ENCODE measurements around the gene LAPTM5.

Gene LAPTM5

DNA sequence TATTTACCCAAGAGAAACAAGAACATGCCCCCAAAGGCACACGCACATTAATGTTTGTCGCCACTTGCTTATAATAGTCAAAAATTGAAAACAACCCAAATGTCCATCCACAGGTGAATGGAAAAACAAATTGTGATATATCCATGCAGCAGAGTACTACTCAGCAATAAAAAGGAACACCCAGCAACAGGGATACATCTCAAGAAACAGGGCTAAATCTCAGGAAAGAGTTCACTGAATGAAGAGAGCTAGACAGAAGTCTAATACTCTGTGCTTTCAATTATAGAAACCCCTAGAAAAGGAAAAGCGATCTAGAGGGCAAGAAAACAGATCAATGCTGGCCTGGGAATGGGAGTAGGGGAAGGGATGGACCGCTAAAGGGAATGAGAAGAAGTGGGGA lies 36.7 kb upstream of the LAPTM5 start:
- Histone ChIP-seq H4K20me1 (ENCODE audit: insufficient read depth, low read length) (no peaks in the 10 kb centered on the region), H3K79me2 (ENCODE audit: low read length) (no peaks in the 10 kb centered on the region), H3K36me3 (replicated peaks; ENCODE audit: insufficient read depth, low read length) (no peaks in the 10 kb centered on the region), H3K4me2 (ENCODE audit: low read depth, low read length) (no peak overlapping the region), H3K9me2 (replicated peaks; ENCODE audit: insufficient read depth, low read length) (no peaks in the 10 kb centered on the region), H3K4me1 (ENCODE audit: low read length) (peaks cover 9% of the 10 kb centered on the region), H3K9ac (ENCODE audit: low read length) (no peak overlapping the region), H3F3A (ENCODE audit: insufficient read depth, low read length) (0 out of 2 replicates have a peak, but pooled peaks cover 4% of the 10 kb centered on the region), H3K27ac (ENCODE audit: low read length) (no peak overlapping the region), H2AFZ (ENCODE audit: low read length) (no peak overlapping the region), H3K27me3 (replicated peaks; ENCODE audit: insufficient read depth, low read length) (peaks cover 13% of the 10 kb centered on the region), H3K9me3 (replicated peaks; ENCODE audit: insufficient read depth, low read length) (no peaks in the 10 kb centered on the region), H3K4me3 (ENCODE audit: low read length) (no peak overlapping the region)
- TF ChIP-seq EZH2 (optimal IDR thresholded peaks at IDR 0.05; ENCODE audit: low read depth, low read length): no peak
- TF ChIP-seq, protein P1, sequence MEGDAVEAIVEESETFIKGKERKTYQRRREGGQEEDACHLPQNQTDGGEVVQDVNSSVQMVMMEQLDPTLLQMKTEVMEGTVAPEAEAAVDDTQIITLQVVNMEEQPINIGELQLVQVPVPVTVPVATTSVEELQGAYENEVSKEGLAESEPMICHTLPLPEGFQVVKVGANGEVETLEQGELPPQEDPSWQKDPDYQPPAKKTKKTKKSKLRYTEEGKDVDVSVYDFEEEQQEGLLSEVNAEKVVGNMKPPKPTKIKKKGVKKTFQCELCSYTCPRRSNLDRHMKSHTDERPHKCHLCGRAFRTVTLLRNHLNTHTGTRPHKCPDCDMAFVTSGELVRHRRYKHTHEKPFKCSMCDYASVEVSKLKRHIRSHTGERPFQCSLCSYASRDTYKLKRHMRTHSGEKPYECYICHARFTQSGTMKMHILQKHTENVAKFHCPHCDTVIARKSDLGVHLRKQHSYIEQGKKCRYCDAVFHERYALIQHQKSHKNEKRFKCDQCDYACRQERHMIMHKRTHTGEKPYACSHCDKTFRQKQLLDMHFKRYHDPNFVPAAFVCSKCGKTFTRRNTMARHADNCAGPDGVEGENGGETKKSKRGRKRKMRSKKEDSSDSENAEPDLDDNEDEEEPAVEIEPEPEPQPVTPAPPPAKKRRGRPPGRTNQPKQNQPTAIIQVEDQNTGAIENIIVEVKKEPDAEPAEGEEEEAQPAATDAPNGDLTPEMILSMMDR (IDR thresholded peaks at IDR 0.05; ENCODE audit: low read length): no peak
- TF ChIP-seq EZH2phosphoT487 (IDR thresholded peaks at IDR 0.05; ENCODE audit: low read length): no peak
- DNase-seq: no peak

DNA sequence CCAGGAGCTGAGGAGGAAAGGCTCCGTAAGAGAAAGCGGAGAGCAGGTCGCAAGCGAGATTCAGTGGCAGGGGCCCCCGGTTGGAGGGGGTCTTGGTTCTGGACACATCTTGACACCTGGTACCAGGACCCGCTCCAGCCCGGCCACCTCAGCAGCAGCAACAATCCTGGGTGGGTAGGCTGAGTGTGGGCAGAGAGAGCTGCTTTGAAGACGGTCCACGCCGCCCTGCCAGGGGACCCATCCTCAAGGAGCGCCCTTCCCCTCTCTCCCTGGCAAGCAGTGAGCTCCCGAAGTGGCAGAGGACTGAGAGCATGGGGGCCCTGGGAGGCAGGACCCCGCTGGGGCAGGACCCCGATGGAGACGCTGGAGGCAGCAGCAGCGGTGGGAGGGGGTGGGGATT lies 35.6 kb upstream of the LAPTM5 start:
- Histone ChIP-seq H3K9me3 (replicated peaks; ENCODE audit: insufficient read depth, low read length) (no peaks in the 10 kb centered on the region), H3K79me2 (ENCODE audit: low read length) (no peaks in the 10 kb centered on the region), H3K9ac (ENCODE audit: low read length) (no peak overlapping the region), H3K4me3 (ENCODE audit: low read length) (no peak overlapping the region), H3K4me1 (ENCODE audit: low read length) (peaks cover 9% of the 10 kb centered on the region), H3K9me2 (replicated peaks; ENCODE audit: insufficient read depth, low read length) (no peaks in the 10 kb centered on the region), H3F3A (ENCODE audit: insufficient read depth, low read length) (0 out of 2 replicates have a peak, but pooled peaks cover 4% of the 10 kb centered on the region), H2AFZ (ENCODE audit: low read length) (no peak overlapping the region), H3K27ac (ENCODE audit: low read length) (no peak overlapping the region), H4K20me1 (ENCODE audit: insufficient read depth, low read length) (no peaks in the 10 kb centered on the region), H3K27me3 (replicated peaks; ENCODE audit: insufficient read depth, low read length) (peaks cover 21% of the 10 kb centered on the region), H3K4me2 (ENCODE audit: low read depth, low read length) (no peak overlapping the region), H3K36me3 (replicated peaks; ENCODE audit: insufficient read depth, low read length) (no peaks in the 10 kb centered on the region)
- TF ChIP-seq EZH2phosphoT487 (IDR thresholded peaks at IDR 0.05; ENCODE audit: low read length): no peak
- TF ChIP-seq EZH2 (optimal IDR thresholded peaks at IDR 0.05; ENCODE audit: low read depth, low read length): no peak
- TF ChIP-seq, protein P1 (IDR thresholded peaks at IDR 0.05; ENCODE audit: low read length): no peak
- no peak for DNase-seq

DNA sequence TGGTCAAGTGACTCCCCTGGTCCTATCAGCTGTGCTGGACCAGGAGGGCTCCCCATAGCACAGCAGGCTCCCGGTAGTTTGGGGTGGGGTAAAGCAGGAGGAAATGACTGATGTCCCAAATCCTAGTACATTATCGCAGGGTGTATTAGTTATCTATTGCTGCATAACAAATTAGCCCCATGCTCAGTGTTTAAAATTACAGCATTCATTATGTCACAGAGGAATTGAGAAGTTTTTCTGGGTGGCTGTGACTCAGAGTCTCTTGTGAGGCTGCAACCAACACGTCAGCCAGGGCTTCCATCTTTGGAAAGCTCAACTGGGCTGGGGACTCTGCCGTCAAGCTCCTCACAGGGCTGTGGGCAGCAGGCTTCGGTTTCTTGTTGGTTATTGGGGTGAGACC lies 34.3 kb upstream of the LAPTM5 start:
- H3K9me2 ChIP-seq (replicated peaks; ENCODE audit: insufficient read depth, low read length): no peaks in the 10 kb centered on the region
- no peaks in the 10 kb centered on the region for H3K9me3 ChIP-seq (replicated peaks; ENCODE audit: insufficient read depth, low read length)
- no peak overlapping the region for H2AFZ ChIP-seq (ENCODE audit: low read length)
- TF ChIP-seq EZH2 (optimal IDR thresholded peaks at IDR 0.05; ENCODE audit: low read depth, low read length): no peak
- TF ChIP-seq, protein P1 (IDR thresholded peaks at IDR 0.05; ENCODE audit: low read length): no peak
- no peak for TF ChIP-seq EZH2phosphoT487 (IDR thresholded peaks at IDR 0.05; ENCODE audit: low read length)
- H3K27ac ChIP-seq (ENCODE audit: low read length): no peak overlapping the region
- no peak for DNase-seq
- no peak overlapping the region for H3K9ac ChIP-seq (ENCODE audit: low read length)
- no peak overlapping the region for H3K4me2 ChIP-seq (ENCODE audit: low read depth, low read length)
- no peaks in the 10 kb centered on the region for H3K36me3 ChIP-seq (replicated peaks; ENCODE audit: insufficient read depth, low read length)
- no peaks in the 10 kb centered on the region for H3K79me2 ChIP-seq (ENCODE audit: low read length)
- H3F3A ChIP-seq (ENCODE audit: insufficient read depth, low read length): 0 out of 2 replicates have a peak, but pooled peaks cover 4% of the 10 kb centered on the region
- H3K4me1 ChIP-seq (ENCODE audit: low read length): peaks cover 9% of the 10 kb centered on the region
- H3K27me3 ChIP-seq (replicated peaks; ENCODE audit: insufficient read depth, low read length): peaks cover 32% of the 10 kb centered on the region
- no peaks in the 10 kb centered on the region for H4K20me1 ChIP-seq (ENCODE audit: insufficient read depth, low read length)
- no peak overlapping the region for H3K4me3 ChIP-seq (ENCODE audit: low read length)

Data from MM.1S (cell line).